ENCODE data around the gene CYP1A2.

GRCh38 chr15:74752531-74752930 is 3.9 kb downstream of the CYP1A2 start:
- TF ChIP-seq CTCF (IDR thresholded peaks at IDR 0.05; ENCODE audit: borderline replicate concordance, extremely low read depth, low read length, poor library complexity, severe bottlenecking) (no peak), EZH2 (IDR thresholded peaks at IDR 0.05; ENCODE audit: borderline replicate concordance, low read depth, low read length, severe bottlenecking) (no peak)

All from DND-41 (cell line).